Spleen (tissue), 11 donors: ENCODE measurements around the gene FADS2. TPM values are rescaled to one million over a fixed set of nuclear protein-coding genes. Genes with fewer than 3 reads are reported as not detected.

Experiments
- DNase-seq: peaks from one replicate; pipeline ENCODE4 v3.0.0-alpha.2; 2020
- H3K27ac ChIP-seq, 8 donors: fragments of 200-600 bp; sonication (generic) in 7 of 8; 1 replicate in 4 of 8; 2 replicates in 4 of 8; pipeline versions ENCODE4 v1.5.0 to v1.8.0; 2016 to 2021; ENCODE audit warnings: inconsistent platforms in 4 of 8, mild to moderate bottlenecking in 4 of 8, moderate library complexity in 1 of 8
- H3K27me3 ChIP-seq, 7 donors: fragments of 200-600 bp; sonication (generic) in 6 of 7; replicated peaks in 1 of 7; 1 replicate in 4 of 7; 2 replicates in 3 of 7; pipeline versions ENCODE4 v1.5.0 to v1.8.0; 2016 to 2021; ENCODE audit warnings: inconsistent platforms in 3 of 7, mild to moderate bottlenecking in 1 of 7
- H3K36me3 ChIP-seq, 6 donors: fragments of 200-600 bp; sonication (generic) in 5 of 6; 1 replicate in 4 of 6; 2 replicates in 2 of 6; pipeline versions ENCODE4 v1.5.0 to v1.8.0; 2016 to 2021; ENCODE audit warnings: inconsistent platforms in 2 of 6
- H3K4me1 ChIP-seq, 6 donors: fragments of 200-600 bp; sonication (generic) in 5 of 6; 1 replicate in 3 of 6; 2 replicates in 3 of 6; pipeline versions ENCODE4 v1.5.0 to v1.8.0; 2016 to 2021; ENCODE audit warnings: inconsistent platforms in 3 of 6
- H3K4me3 ChIP-seq, 8 donors: fragments of 200-600 bp; sonication (generic) in 7 of 8; 1 replicate in 4 of 8; 2 replicates in 4 of 8; pipeline versions ENCODE4 v1.5.0 to v1.8.0; 2016 to 2021; ENCODE audit warnings: inconsistent platforms in 4 of 8, mild to moderate bottlenecking in 4 of 8, moderate library complexity in 2 of 8
- H3K9me3 ChIP-seq, 8 donors: fragments of 200-600 bp; sonication (generic) in 7 of 8; 1 replicate in 4 of 8; 2 replicates in 4 of 8; pipeline versions ENCODE4 v1.5.0 to v1.8.0; 2016 to 2021; ENCODE audit warnings: inconsistent platforms in 4 of 8
- POLR2A ChIP-seq, 3 donors: fragments of 450-650 bp; IDR thresholded peaks; one replicate each; pipeline ENCODE4 v1.5.1; 2017; ENCODE audit warnings: antibody characterized with exemption in 3 of 3, mild to moderate bottlenecking in 1 of 3
- POLR2AphosphoS5 ChIP-seq, 3 donors: sonication (generic); formaldehyde crosslinking; IDR thresholded peaks; one replicate each; pipeline ENCODE4 v1.5.1; 2017; ENCODE audit warnings: antibody characterized with exemption in 3 of 3
- WGBS, 5 donors: extraction: QIAGEN DNeasy Blood & Tissue Kit in 3 of 5; methylation state at CpG; one replicate each; pipeline versions ENCODE4 v1.1.5 to v1.1.7; 2013 to 2018; 5-methylcytosine and 5-hydroxymethylcytosine counted together
- intact Hi-C: fragments of 100-400 bp; cut with DNase I; formaldehyde crosslinking; loops from one replicate; pipeline ENCODE4 v1.15.0; 2023; ENCODE audit warnings: low total_unique reads
- polyA plus RNA-seq, 3 donors: library from polyadenylated mRNA; stranded (reverse); fragments of 200-250 nt; gene quantifications; one replicate each; pipeline ENCODE4 v1.2.1, GENCODE V29; 2013
- total RNA-seq, 7 donors: library from RNA; depleted of rRNA in 3 of 7; stranded (reverse); fragments of >200 nt in 3 of 7; fragmentation: NEBNext Ultra II Directional in 4 of 7; extraction: Animal tissue kit (Norgen Biotek cat#: 25700) in 4 of 7; gene quantifications; one replicate each; pipeline versions ENCODE4 v1.1.0 to v1.2.1, GENCODE V29; 2016 to 2021
- TF ChIP-seq, protein P1 (sequence below), 11 experiments: fragments of 200-600 bp in 7 of 11; fragments of 450-650 bp in 4 of 11; sonication (generic) in 4 of 11; IDR thresholded peaks in 8 of 11; conservative IDR thresholded peaks in 3 of 11; 1 replicate in 7 of 11; 2 replicates in 4 of 11; pipeline versions ENCODE4 v1.4.0 to v1.8.0; 2016 to 2021; ENCODE audit warnings: antibody characterized with exemption in 11 of 11, inconsistent platforms in 4 of 11, mild to moderate bottlenecking in 1 of 11
- donor health status: healthy with polysubstance abuse.
- donor health status: DM: no; HTN: no; CAD: no; lungs with moderate emphysema.
- donor health status: DM: no; HTN: no; CAD: no.
- donor health status: Bipolar disorder and iron deficiency.
- donor health status: healthy.
- donor health status: DM: no; HTN: no; CAD: no.
- donor health status: DM: yes; HTN: yes; CAD: no.

Gene FADS2
- total and polyA plus RNA-seq, 10 donors: 2.8 to 20.6 (median 12.9) TPM

DNA sequence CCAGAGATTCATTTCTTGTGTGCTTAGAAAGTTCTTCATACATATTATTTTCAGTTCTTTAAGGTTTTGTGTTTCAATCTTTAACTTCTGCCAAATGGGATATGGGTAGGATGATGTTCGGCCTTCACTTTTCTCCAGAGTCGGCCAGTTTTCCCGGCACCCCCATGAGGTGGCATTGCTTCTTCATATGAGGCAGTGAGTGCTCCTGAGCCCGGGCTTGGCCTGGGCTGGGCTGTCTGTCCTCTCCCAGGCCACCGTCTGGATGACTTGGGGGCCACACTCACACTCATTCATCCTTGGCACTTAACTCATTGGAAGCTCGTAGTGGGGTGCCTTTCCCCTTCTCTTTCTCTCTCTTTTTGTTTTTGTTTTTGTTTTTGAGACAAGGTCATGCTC lies 23.8 kb downstream of the FADS2 start:
- Histone ChIP-seq H3K27me3 (no peaks in the 10 kb centered on the region), H3K36me3 (peaks cover 0 to 73% (median 2%) of the 10 kb centered on the region in 6 donors), H3K27ac (no peak overlapping the region), H3K4me1 (no peaks in the 10 kb centered on the region), H3K4me3 (no peak overlapping the region), H3K9me3 (no peaks in the 10 kb centered on the region)
- WGBS, 5 donors: 90 to 95% (median 90%) methylated on average over 6 of the region's 6 CpGs
- no peak for DNase-seq
- intact Hi-C loops: no loop called here
- TF ChIP-seq, protein P1, sequence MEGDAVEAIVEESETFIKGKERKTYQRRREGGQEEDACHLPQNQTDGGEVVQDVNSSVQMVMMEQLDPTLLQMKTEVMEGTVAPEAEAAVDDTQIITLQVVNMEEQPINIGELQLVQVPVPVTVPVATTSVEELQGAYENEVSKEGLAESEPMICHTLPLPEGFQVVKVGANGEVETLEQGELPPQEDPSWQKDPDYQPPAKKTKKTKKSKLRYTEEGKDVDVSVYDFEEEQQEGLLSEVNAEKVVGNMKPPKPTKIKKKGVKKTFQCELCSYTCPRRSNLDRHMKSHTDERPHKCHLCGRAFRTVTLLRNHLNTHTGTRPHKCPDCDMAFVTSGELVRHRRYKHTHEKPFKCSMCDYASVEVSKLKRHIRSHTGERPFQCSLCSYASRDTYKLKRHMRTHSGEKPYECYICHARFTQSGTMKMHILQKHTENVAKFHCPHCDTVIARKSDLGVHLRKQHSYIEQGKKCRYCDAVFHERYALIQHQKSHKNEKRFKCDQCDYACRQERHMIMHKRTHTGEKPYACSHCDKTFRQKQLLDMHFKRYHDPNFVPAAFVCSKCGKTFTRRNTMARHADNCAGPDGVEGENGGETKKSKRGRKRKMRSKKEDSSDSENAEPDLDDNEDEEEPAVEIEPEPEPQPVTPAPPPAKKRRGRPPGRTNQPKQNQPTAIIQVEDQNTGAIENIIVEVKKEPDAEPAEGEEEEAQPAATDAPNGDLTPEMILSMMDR (IDR thresholded peaks at IDR 0.05 in 8 of 11, conservative IDR thresholded peaks at IDR 0.05 in 3 of 11): no peak
- no peak for TF ChIP-seq POLR2AphosphoS5 (IDR thresholded peaks at IDR 0.05)
- TF ChIP-seq POLR2A (IDR thresholded peaks at IDR 0.05): no peak

DNA sequence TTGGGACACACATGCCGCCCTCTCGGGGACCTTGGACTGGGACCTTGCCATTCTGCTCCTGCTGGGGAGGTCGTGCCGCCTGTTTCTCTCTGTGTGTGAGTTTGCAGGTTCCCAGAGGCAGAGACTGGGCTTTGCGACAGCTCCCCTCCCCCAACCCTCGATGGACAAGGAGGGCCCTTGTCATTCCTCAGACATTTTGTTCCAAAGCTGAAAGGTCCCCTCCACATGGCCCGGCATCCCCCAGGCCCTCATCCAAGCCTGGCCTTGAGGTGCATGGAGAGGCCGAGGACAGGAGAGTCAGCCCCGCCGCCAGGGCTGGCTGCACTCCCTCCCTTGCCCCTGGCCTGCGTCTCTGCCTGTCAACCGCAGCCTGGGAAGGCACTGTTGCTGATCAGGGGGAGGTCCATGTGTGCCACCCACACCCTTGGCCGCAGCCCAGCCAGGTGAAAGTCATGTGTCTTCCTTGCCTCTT lies 25.6 kb downstream of the FADS2 start:
- Histone ChIP-seq H3K27me3 (no peaks in the 10 kb centered on the region), H3K4me3 (no peak overlapping the region), H3K27ac (no peak overlapping the region), H3K4me1 (no peaks in the 10 kb centered on the region), H3K36me3 (peaks cover 0 to 69% (median 2%) of the 10 kb centered on the region in 6 donors), H3K9me3 (no peaks in the 10 kb centered on the region)
- WGBS, 5 donors: 77 to 94% (median 83%) methylated on average over 11 to 13 of the region's 13 CpGs
- DNase-seq: peak; percentile 67
- TF ChIP-seq POLR2A (IDR thresholded peaks at IDR 0.05): no peak
- TF ChIP-seq POLR2AphosphoS5 (IDR thresholded peaks at IDR 0.05): peak in 1 of 3 donors; percentile 22
- intact Hi-C loops: no loop called here

DNA sequence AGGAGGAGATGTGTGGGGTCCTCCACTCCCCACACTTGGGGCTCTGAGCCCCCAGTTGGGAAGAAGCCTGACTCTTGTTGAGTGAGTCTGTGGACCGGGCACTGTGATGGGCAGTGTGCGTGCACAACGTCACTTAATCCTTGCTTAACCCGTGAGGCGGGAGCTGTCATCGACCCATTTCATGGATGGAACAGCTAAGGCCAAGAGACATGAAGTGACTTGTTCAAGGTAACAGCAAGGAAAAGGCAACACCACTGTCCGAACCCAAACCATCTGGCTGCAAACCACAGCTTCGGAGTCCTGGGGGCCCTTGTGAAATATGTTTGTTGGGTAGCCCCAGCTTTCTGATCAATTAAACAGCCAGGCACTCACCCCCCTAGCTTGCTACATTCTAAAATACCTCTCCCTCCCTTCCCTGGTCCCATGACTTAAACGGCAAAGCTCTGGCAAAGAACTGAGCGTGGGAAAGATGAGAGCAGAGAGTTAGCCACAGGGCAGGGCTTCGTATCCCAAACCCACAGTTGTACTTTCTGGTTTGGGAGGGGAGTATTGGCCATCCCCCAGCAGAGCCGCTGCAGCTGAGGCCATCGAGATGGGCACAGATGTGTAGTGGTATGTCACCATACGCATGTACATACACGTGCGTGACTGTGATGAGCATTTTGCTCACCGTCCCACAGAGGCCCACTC lies 26.3 kb downstream of the FADS2 start:
- TF ChIP-seq, protein P1 (IDR thresholded peaks at IDR 0.05 in 8 of 11, conservative IDR thresholded peaks at IDR 0.05 in 3 of 11): no peak
- TF ChIP-seq POLR2A (IDR thresholded peaks at IDR 0.05) (no peak), POLR2AphosphoS5 (IDR thresholded peaks at IDR 0.05) (no peak)
- no peak overlapping the region for H3K27ac ChIP-seq
- no peaks in the 10 kb centered on the region for H3K27me3 ChIP-seq
- intact Hi-C loops: no loop called here
- H3K36me3 ChIP-seq: peaks cover 0 to 67% (median 0%) of the 10 kb centered on the region in 6 donors
- WGBS, 5 donors: 89 to 97% (median 93%) methylated on average over 15 to 17 of the region's 17 CpGs
- no peaks in the 10 kb centered on the region for H3K4me1 ChIP-seq
- DNase-seq: no peak
- H3K9me3 ChIP-seq: no peaks in the 10 kb centered on the region
- H3K4me3 ChIP-seq: no peak overlapping the region

DNA sequence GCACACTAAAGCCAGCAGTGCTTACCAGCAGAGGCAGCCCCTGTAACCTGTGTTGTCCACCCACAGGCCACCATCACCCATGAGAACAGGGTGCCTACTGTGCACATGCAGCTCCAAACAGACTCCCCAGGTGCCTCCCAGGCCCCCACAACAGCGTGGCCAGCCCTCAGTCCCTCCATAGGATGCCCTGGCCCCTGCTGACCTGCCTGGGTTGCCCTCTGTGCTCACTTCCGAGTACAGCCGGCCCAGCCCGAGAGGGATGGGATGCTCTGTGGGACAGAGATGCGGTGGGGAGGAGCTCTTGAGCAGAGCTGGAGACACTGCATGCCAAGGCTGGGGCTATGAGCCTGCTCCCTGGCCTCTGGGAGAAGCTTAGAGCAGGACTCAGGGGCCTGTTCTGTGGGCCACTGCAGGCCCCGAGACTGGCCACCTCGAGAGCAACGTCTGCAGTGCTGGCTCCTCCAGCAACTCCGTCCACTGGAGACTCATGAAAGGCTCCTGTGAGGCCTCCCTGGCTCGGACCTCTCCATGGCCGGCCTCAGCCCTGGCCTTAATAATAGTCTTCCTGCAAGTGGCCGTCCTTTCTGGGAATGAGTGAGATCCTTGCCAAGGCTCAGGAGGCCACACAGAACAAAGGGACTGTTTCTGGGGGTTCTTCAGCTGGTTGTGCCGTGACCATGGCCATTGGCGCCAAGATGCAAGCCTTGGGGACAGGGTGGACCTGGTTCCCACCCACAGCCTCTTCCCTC lies 27.0 kb downstream of the FADS2 start:
- WGBS, 5 donors: 91 to 95% (median 92%) methylated on average over 9 to 14 of the region's 14 CpGs
- Histone ChIP-seq H3K36me3 (peaks cover 0 to 67% (median 0%) of the 10 kb centered on the region in 6 donors), H3K27ac (no peak overlapping the region), H3K9me3 (no peaks in the 10 kb centered on the region), H3K27me3 (no peaks in the 10 kb centered on the region), H3K4me1 (peaks cover 0 to under 1% (median 0%) of the 10 kb centered on the region in 6 donors), H3K4me3 (no peak overlapping the region)
- DNase-seq: peak; percentile 65
- intact Hi-C loops: no loop called here
- TF ChIP-seq, protein P1 (IDR thresholded peaks at IDR 0.05 in 8 of 11, conservative IDR thresholded peaks at IDR 0.05 in 3 of 11): no peak
- peak in 1 of 3 donors; percentile 14 for TF ChIP-seq POLR2AphosphoS5 (IDR thresholded peaks at IDR 0.05)
